Body of pancreas (tissue), 4 donors: ENCODE data around the gene GLG1.
"Not testable (repeated sequence)": the region's sequence is repeated elsewhere in the genome, so short reads cannot be mapped to it uniquely, and the experiment has no call there.

Source experiments
- CTCF ChIP-seq, 7 experiments: fragments of 450-650 bp in 4 of 7; fragments of 200-600 bp in 3 of 7; sonication (generic) in 3 of 7; IDR thresholded peaks; one replicate each; pipeline ENCODE4 v1.5.1; 2016 to 2019; ENCODE audit warnings: antibody characterized with exemption in 7 of 7
- POLR2A ChIP-seq, 3 donors: fragments of 450-650 bp; IDR thresholded peaks; one replicate each; pipeline ENCODE4 v1.6.1; 2016; ENCODE audit warnings: antibody characterized with exemption in 3 of 3, mild to moderate bottlenecking in 2 of 3

- TF ChIP-seq POLR2A, CTCF (IDR thresholded peaks at IDR 0.05): not testable (repeated sequence)
These were observed 194.7 kb downstream of the GLG1 start for GRCh38 chr16:74412138-74412774.
